ENCODE data around the gene IMMP2L.

DNA sequence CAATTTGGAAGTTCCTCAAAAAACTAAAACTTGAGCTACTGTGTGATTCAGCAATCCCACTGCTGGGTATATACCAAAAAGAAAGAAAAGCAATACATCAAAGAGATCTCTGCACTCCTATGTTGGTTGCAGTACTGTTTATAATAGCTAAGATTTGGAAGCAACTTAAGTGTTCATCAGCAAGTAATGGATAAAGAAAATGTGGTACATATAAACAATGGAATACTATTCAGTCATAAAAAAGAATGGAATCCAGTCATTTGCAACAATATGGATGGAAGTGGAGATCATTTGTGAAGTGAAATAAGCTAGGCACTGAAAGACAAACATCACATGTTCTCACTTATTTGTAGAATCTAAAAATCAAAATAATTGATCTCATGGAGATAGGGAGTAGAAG, 16.5 kb upstream of the IMMP2L start:
- TF ChIP-seq, protein P1, sequence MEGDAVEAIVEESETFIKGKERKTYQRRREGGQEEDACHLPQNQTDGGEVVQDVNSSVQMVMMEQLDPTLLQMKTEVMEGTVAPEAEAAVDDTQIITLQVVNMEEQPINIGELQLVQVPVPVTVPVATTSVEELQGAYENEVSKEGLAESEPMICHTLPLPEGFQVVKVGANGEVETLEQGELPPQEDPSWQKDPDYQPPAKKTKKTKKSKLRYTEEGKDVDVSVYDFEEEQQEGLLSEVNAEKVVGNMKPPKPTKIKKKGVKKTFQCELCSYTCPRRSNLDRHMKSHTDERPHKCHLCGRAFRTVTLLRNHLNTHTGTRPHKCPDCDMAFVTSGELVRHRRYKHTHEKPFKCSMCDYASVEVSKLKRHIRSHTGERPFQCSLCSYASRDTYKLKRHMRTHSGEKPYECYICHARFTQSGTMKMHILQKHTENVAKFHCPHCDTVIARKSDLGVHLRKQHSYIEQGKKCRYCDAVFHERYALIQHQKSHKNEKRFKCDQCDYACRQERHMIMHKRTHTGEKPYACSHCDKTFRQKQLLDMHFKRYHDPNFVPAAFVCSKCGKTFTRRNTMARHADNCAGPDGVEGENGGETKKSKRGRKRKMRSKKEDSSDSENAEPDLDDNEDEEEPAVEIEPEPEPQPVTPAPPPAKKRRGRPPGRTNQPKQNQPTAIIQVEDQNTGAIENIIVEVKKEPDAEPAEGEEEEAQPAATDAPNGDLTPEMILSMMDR (conservative IDR thresholded peaks at IDR 0.05; ENCODE audit: low read length), result no peak
- TF ChIP-seq EZH2phosphoT487 (IDR thresholded peaks at IDR 0.05; ENCODE audit: borderline replicate concordance), result no peak

Data from Loucy (cell line).